ENCODE data around the gene HMX3. TPM values are rescaled to one million over a fixed set of nuclear protein-coding genes. Genes with fewer than 3 reads are reported as not detected.

HMX3 gene
- total and polyA plus RNA-seq, 2 of the 8 experiments (the other 6 are each of a cell fraction or from before 2014, with no cell fraction given) = 0.05 TPM; not detected in 1

- no peak overlapping the region for H2AFZ ChIP-seq (ENCODE audit: low read length)
- peak in 1 of 2 experiments; percentile 80 for DNase-seq (ENCODE audit: low read depth in 1 of 2, low spot score in 2 of 2)
- CTCF ChIA-PET (ENCODE audit: partially characterized antibody) = interaction anchor here (0.6 kb wide), 1 partner anchor 121 kb away, joined by 4 read pairs; no protein-coding TSS in a partner anchor
- TF ChIP-seq POLR2AphosphoS5 (IDR thresholded peaks at IDR 0.05; ENCODE audit: low read depth, low read length) (no peak; the same call in 1 of the 2 replicates), POU5F1 (IDR thresholded peaks at IDR 0.05; ENCODE audit: low read depth, low read length) (no peak), SUZ12 (IDR thresholded peaks at IDR 0.05; ENCODE audit: low read length) (no peak), CBX5 (IDR thresholded peaks at IDR 0.05; ENCODE audit: low read depth, low read length) (no peak)
These were observed 19.1 kb downstream of the HMX3 start for GRCh38 chr10:123154711-123155505.

More at GRCh38 chr10:123154711-123155505, 19.1 kb downstream of the HMX3 start:
- Histone ChIP-seq H4K91ac (replicated peaks; ENCODE audit: insufficient read length, low read length) (no peak overlapping the region), H3K9me3 (ENCODE audit: insufficient read depth in 2 of 2, low read depth in 1 of 2, low read length in 1 of 2) (no peaks in the 10 kb centered on the region), H3K14ac (ENCODE audit: insufficient read length) (no peak overlapping the region), H3K56ac (replicated peaks; ENCODE audit: insufficient read length, low read depth, low read length) (peak overlapping the region; percentile 92), H3K79me1 (ENCODE audit: low read depth, low read length) (peaks cover 9% of the 10 kb centered on the region; the same call in 1 of the 2 replicates), H3K18ac (ENCODE audit: extremely low read depth, low read length) (peak overlapping the region; percentile 97), H2AK5ac (ENCODE audit: low read depth, low read length) (no peak overlapping the region), H4K5ac (ENCODE audit: insufficient read length, low read depth, low read length) (peak overlapping the region; percentile 87), H2BK20ac (ENCODE audit: low read length) (no peak overlapping the region), H2BK5ac (ENCODE audit: low read depth, low read length) (peak overlapping the region; percentile 88), H3K27ac (ENCODE audit: low read depth, low read length) (peak overlapping the region; percentile 83; the same call in 1 of the 2 replicates), H3K23ac (ENCODE audit: insufficient read length) (no peak overlapping the region), H4K20me1 (replicated peaks in 1 of 2; ENCODE audit: control insufficient read depth in 1 of 2, insufficient read depth in 2 of 2, low read length in 2 of 2) (peaks cover 10 to 20% of the 10 kb centered on the region in 2 experiments), H3K9ac (replicated peaks in 1 of 4; ENCODE audit: extremely low read depth in 1 of 4, low read depth in 3 of 4, low read length in 3 of 4) (peak overlapping the region; percentile 84 to 92 (median 86)), H3K36me3 (ENCODE audit: control insufficient read depth in 2 of 4, insufficient read depth in 4 of 4, low read length in 3 of 4) (peaks cover 5 to 46% (median 22%) of the 10 kb centered on the region in 4 experiments), H3K4me2 (ENCODE audit: insufficient read depth in 1 of 2, low read depth in 2 of 2, low read length in 2 of 2) (peak overlapping the region; percentile 74 to 82), H2BK12ac (ENCODE audit: low read depth, low read length) (no peak overlapping the region; the same call in 1 of the 2 replicates), H3K79me2 (ENCODE audit: control insufficient read depth in 1 of 2, insufficient read depth in 2 of 2, low read length in 2 of 2) (peaks cover 16 to 53% of the 10 kb centered on the region in 2 experiments), H2BK120ac (replicated peaks; ENCODE audit: low read depth, low read length) (no peak overlapping the region), H2BK15ac (ENCODE audit: low read length) (no peak overlapping the region), H3K4ac (replicated peaks; ENCODE audit: insufficient read length, low read depth, low read length) (no peak overlapping the region), H3K4me3 (ENCODE audit: extremely low read depth in 1 of 4, insufficient read depth in 2 of 4, low read depth in 3 of 4, low read length in 4 of 4) (peak overlapping the region; percentile 78 to 94 (median 92)), H4K8ac (ENCODE audit: extremely low read depth, insufficient read depth, low read length) (peak overlapping the region; percentile 93; the same call in 1 of the 2 replicates), H3K27me3 (replicated peaks in 1 of 4; ENCODE audit: control insufficient read depth in 3 of 4, extremely low read depth in 1 of 4, insufficient read depth in 3 of 4, low read length in 3 of 4) (peaks cover 7 to 32% (median 19%) of the 10 kb centered on the region in 4 experiments; a peak in 6 of 7 replicates), H3K23me2 (ENCODE audit: low read depth, low read length) (peaks cover 16% of the 10 kb centered on the region), H3K4me1 (replicated peaks in 1 of 4; ENCODE audit: control insufficient read depth in 3 of 4, insufficient read depth in 4 of 4, low read length in 3 of 4) (peaks cover 4 to 17% (median 12%) of the 10 kb centered on the region in 4 experiments)
- 11% methylated on average over 31 of the region's 49 CpGs; no CpG with 5 or more reads in 1 of the 2 experiments for WGBS, 2 experiments (ENCODE audit: extremely low coverage in 1 of 2, insufficient coverage in 1 of 2, insufficient read length in 1 of 2, insufficient replicate concordance in 2 of 2, low coverage in 1 of 2, low lambda C conversion rate in 2 of 2, missing lambda C conversion rate in 1 of 2)
- POLR2A ChIA-PET (ENCODE audit: partially characterized antibody) = interaction anchor here (0.6 to 4.3 kb wide), 7 partner anchors 10 to 390 kb away, joined by 3 to 22 read pairs (median 6); no protein-coding TSS in a partner anchor
- FAIRE-seq = peak; percentile 19
